Measurements from ENCODE around the gene AK9. TPM values are rescaled to one million over a fixed set of nuclear protein-coding genes. Genes with fewer than 3 reads are reported as not detected.
"Not testable (repeated sequence)": the region's sequence is repeated elsewhere in the genome, so short reads cannot be mapped to it uniquely, and the experiment has no call there.

AK9 gene
- total RNA-seq, 1 experiment from 2014 or later = 3.5 TPM

DNA sequence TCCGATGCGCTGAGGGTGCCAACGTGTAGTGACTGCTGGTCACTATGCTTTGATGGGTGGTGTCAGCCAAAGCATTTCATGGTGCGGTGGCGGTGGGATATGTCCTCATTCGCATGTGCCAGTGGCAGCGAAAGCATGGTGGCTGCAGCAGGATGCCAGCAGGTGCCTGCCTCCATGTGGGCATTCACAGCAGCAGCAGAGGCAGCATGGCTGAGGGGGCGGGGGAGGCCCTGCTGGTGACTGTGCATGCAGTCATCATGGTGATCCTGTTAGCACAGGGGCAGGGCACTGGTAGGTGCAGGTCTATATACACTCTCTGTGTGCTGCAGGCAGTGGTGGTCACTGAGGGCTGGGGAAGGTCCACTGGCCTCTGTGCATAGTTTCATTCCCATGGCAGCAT is 22.1 kb upstream of the AK9 start:
- H3K36me3 ChIP-seq (ENCODE audit: control insufficient read depth in 1 of 2, insufficient read depth in 2 of 2, low read length in 2 of 2) = no peaks in the 10 kb centered on the region
- CTCF ChIA-PET = interaction anchor here (1.6 kb wide), 1 partner anchor 326 kb away, joined by 7 read pairs; no protein-coding TSS in a partner anchor
- RAD21 ChIA-PET (ENCODE audit: low non-redundant PET in 1 of 2, low total read pairs in 2 of 2, uncharacterized antibody in 2 of 2, unreplicated experiment in 2 of 2) = no interaction called here
- no TSS peak for BruUV-seq (replicated peaks)
- H3K27me3 ChIP-seq (ENCODE audit: insufficient read depth, low read length) = no peaks in the 10 kb centered on the region
- H3K79me2 ChIP-seq (ENCODE audit: insufficient read depth, low read length) = no peaks in the 10 kb centered on the region
- POLR2A ChIA-PET = no interaction called here
- no peak for TF ChIP-seq ZNF274 (IDR thresholded peaks at IDR 0.05; ENCODE audit: low read depth, low read length)
- TF ChIP-seq EGR1 (IDR thresholded peaks at IDR 0.05; ENCODE audit: low read depth) = 0 out of 2 replicates have a peak, but pooled peaks have one; percentile 24
- no peak overlapping the region for H3K9ac ChIP-seq (ENCODE audit: low read length)
- DNase-seq (ENCODE audit: low read depth, low spot score) (no peak), ATAC-seq (no peak)
- intact Hi-C loops (cut with micrococcal nuclease) = no loop called here
- no peak overlapping the region for H3K4me2 ChIP-seq (ENCODE audit: low read length)
- no peak overlapping the region for H3K4me3 ChIP-seq (replicated peaks in 1 of 2; ENCODE audit: low read depth in 1 of 2, low read length in 2 of 2)
- peaks cover 0 to 5% of the 10 kb centered on the region in 2 experiments; a peak in 1 of 4 replicates for H3K4me1 ChIP-seq (ENCODE audit: control insufficient read depth in 1 of 2, insufficient read depth in 2 of 2, low read length in 2 of 2)
- no peak overlapping the region for H3K27ac ChIP-seq (ENCODE audit: low read depth, low read length)
- no peaks in the 10 kb centered on the region for H3K9me3 ChIP-seq (ENCODE audit: control insufficient read depth in 1 of 2, insufficient read depth in 1 of 2, low read depth in 1 of 2, low read length in 2 of 2)
- H2AFZ ChIP-seq (ENCODE audit: low read depth, low read length, poor library complexity, severe bottlenecking) = no peak overlapping the region
- H3K9me2 ChIP-seq (ENCODE audit: insufficient read depth) = no peaks in the 10 kb centered on the region
- no peaks in the 10 kb centered on the region for H4K20me1 ChIP-seq (ENCODE audit: insufficient read depth)

DNA sequence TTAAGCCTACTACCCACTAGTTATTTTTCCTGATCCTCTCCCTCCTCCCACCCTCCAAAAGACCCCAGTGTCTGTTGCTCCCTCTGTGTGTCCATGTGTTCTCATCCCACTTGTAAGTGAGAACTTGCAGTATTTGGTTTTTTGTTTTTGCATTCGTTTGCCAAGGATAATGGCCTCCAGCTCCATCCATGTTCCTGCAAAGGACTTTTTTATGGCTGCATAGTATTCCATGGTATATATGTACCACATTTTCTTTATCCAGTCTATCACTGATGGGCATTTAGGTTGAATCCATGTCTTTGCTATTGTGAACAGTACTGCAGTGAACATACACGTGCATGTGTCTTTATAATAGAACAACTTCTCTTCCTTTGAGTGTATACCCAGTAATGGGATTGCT is 17.1 kb upstream of the AK9 start:
- H3K4me2 ChIP-seq (ENCODE audit: low read length); H3K4me1 ChIP-seq (ENCODE audit: control insufficient read depth in 1 of 2, insufficient read depth in 2 of 2, low read length in 2 of 2); RAD21 ChIA-PET (ENCODE audit: low non-redundant PET in 1 of 2, low total read pairs in 2 of 2, uncharacterized antibody in 2 of 2, unreplicated experiment in 2 of 2); H3K36me3 ChIP-seq (ENCODE audit: control insufficient read depth in 1 of 2, insufficient read depth in 2 of 2, low read length in 2 of 2); H4K20me1 ChIP-seq (ENCODE audit: insufficient read depth); H3K27me3 ChIP-seq (ENCODE audit: insufficient read depth, low read length); H3K9ac ChIP-seq (ENCODE audit: low read length); H2AFZ ChIP-seq (ENCODE audit: low read depth, low read length, poor library complexity, severe bottlenecking); POLR2A ChIA-PET; CTCF ChIA-PET; H3K9me3 ChIP-seq (ENCODE audit: control insufficient read depth in 1 of 2, insufficient read depth in 1 of 2, low read depth in 1 of 2, low read length in 2 of 2); H3K27ac ChIP-seq (ENCODE audit: low read depth, low read length); H3K9me2 ChIP-seq (ENCODE audit: insufficient read depth); H3K4me3 ChIP-seq (replicated peaks in 1 of 2; ENCODE audit: low read depth in 1 of 2, low read length in 2 of 2); DNase-seq (ENCODE audit: low read depth, low spot score); BruUV-seq (replicated peaks); ATAC-seq; H3K79me2 ChIP-seq (ENCODE audit: insufficient read depth, low read length); intact Hi-C loops (cut with micrococcal nuclease): not testable (repeated sequence)

DNA sequence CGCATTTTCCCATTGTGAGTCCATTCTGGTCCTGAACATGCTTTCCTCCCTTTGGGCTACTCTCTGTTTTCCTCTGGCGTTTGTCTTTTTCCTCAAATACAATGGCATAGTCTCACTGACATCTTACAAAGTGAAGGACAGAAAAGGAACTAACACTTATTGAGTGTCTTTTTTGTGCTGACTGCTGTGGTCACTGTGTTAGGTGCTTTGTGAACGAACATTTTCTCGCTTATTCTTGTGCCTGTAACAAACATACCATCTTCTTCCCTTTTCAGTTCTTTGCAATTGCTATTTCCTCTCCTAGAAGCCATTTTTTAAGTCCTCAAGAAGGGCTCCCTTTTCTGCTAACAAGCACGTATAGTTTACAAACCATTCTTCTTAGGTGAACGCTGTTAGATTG is 15.5 kb upstream of the AK9 start:
- RAD21 ChIA-PET (ENCODE audit: low non-redundant PET in 1 of 2, low total read pairs in 2 of 2, uncharacterized antibody in 2 of 2, unreplicated experiment in 2 of 2) = no interaction called here
- H3K4me3 ChIP-seq (replicated peaks in 1 of 2; ENCODE audit: low read depth in 1 of 2, low read length in 2 of 2) = no peak overlapping the region
- no peaks in the 10 kb centered on the region for H3K79me2 ChIP-seq (ENCODE audit: insufficient read depth, low read length)
- DNase-seq (ENCODE audit: low read depth, low spot score) (no peak), ATAC-seq (no peak)
- no peak overlapping the region for H3K4me2 ChIP-seq (ENCODE audit: low read length)
- no peak overlapping the region for H2AFZ ChIP-seq (ENCODE audit: low read depth, low read length, poor library complexity, severe bottlenecking)
- no peaks in the 10 kb centered on the region for H3K36me3 ChIP-seq (ENCODE audit: control insufficient read depth in 1 of 2, insufficient read depth in 2 of 2, low read length in 2 of 2)
- no peaks in the 10 kb centered on the region for H3K9me2 ChIP-seq (ENCODE audit: insufficient read depth)
- H3K9ac ChIP-seq (ENCODE audit: low read length) = no peak overlapping the region
- H3K4me1 ChIP-seq (ENCODE audit: control insufficient read depth in 1 of 2, insufficient read depth in 2 of 2, low read length in 2 of 2) = peaks cover 0 to 3% of the 10 kb centered on the region in 2 experiments; a peak in 1 of 4 replicates
- POLR2A ChIA-PET = no interaction called here
- H4K20me1 ChIP-seq (ENCODE audit: insufficient read depth) = no peaks in the 10 kb centered on the region
- H3K27ac ChIP-seq (ENCODE audit: low read depth, low read length) = no peak overlapping the region
- no TSS peak for BruUV-seq (replicated peaks)
- no peaks in the 10 kb centered on the region for H3K27me3 ChIP-seq (ENCODE audit: insufficient read depth, low read length)
- CTCF ChIA-PET = interaction anchor here (0.8 to 6.9 kb wide), 2 partner anchors 333 kb away, joined by 6 to 116 read pairs; no protein-coding TSS in a partner anchor
- intact Hi-C loops (cut with micrococcal nuclease) = no loop called here
- no peaks in the 10 kb centered on the region for H3K9me3 ChIP-seq (ENCODE audit: control insufficient read depth in 1 of 2, insufficient read depth in 1 of 2, low read depth in 1 of 2, low read length in 2 of 2)
- TF ChIP-seq SP1 (IDR thresholded peaks at IDR 0.05; ENCODE audit: low read depth) (no peak), CBX3 (IDR thresholded peaks at IDR 0.05; ENCODE audit: low read depth) (no peak), TCF7L2 (IDR thresholded peaks at IDR 0.05; ENCODE audit: borderline replicate concordance, extremely low read depth, insufficient read depth, insufficient read length) (no peak), SRF (IDR thresholded peaks at IDR 0.05; ENCODE audit: low read depth) (no peak), ELF1 (IDR thresholded peaks at IDR 0.05; ENCODE audit: borderline replicate concordance, low read depth) (no peak), ZNF274 (IDR thresholded peaks at IDR 0.05; ENCODE audit: low read depth, low read length) (no peak), SIN3A (IDR thresholded peaks at IDR 0.05; ENCODE audit: low read depth) (no peak), POLR2AphosphoS5 (IDR thresholded peaks at IDR 0.05; ENCODE audit: low read depth, low read length) (no peak), EZH2phosphoT487 (IDR thresholded peaks at IDR 0.05; ENCODE audit: borderline replicate concordance) (no peak)
- TF ChIP-seq, protein P1, sequence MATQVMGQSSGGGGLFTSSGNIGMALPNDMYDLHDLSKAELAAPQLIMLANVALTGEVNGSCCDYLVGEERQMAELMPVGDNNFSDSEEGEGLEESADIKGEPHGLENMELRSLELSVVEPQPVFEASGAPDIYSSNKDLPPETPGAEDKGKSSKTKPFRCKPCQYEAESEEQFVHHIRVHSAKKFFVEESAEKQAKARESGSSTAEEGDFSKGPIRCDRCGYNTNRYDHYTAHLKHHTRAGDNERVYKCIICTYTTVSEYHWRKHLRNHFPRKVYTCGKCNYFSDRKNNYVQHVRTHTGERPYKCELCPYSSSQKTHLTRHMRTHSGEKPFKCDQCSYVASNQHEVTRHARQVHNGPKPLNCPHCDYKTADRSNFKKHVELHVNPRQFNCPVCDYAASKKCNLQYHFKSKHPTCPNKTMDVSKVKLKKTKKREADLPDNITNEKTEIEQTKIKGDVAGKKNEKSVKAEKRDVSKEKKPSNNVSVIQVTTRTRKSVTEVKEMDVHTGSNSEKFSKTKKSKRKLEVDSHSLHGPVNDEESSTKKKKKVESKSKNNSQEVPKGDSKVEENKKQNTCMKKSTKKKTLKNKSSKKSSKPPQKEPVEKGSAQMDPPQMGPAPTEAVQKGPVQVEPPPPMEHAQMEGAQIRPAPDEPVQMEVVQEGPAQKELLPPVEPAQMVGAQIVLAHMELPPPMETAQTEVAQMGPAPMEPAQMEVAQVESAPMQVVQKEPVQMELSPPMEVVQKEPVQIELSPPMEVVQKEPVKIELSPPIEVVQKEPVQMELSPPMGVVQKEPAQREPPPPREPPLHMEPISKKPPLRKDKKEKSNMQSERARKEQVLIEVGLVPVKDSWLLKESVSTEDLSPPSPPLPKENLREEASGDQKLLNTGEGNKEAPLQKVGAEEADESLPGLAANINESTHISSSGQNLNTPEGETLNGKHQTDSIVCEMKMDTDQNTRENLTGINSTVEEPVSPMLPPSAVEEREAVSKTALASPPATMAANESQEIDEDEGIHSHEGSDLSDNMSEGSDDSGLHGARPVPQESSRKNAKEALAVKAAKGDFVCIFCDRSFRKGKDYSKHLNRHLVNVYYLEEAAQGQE (IDR thresholded peaks at IDR 0.05; ENCODE audit: low read depth) = no peak
